ENCODE results near the gene RINL. TPM values are rescaled to one million over a fixed set of nuclear protein-coding genes. Genes with fewer than 3 reads are reported as not detected.
"Not testable (repeated sequence)": the region's sequence is repeated elsewhere in the genome, so short reads cannot be mapped to it uniquely, and the experiment has no call there.

RINL gene
- total and polyA plus RNA-seq, 2 donors = 3.3 to 6.7 TPM

DNA sequence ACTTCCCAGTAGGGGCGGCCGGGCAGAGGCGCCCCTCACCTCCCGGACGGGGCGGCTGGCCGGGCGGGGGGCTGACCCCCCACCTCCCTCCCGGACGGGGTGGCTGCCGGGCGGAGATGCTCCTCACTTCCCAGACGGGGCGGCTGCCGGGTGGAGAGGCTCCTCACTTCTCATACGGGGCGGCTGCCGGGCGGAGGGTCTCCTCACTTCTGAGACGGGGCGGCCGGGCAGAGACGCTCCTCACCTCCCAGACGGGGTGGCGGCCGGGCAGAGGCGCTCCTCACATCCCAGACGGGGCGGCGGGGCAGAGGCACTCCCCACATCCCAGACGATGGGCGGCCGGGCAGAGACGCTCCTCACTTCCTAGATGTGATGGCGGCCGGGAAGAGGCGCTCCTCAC lies 22.3 kb downstream of the RINL start:
- H3K4me1 ChIP-seq (ENCODE audit: insufficient read depth); H3K27ac ChIP-seq (ENCODE audit: low read depth); H3K36me3 ChIP-seq (ENCODE audit: insufficient read depth); H3K4me3 ChIP-seq (ENCODE audit: low read depth, low read length); DNase-seq (ENCODE audit: extremely low spot score): not testable (repeated sequence)
- WGBS = 78% methylated on average over 22 of the region's 37 CpGs

- not testable (repeated sequence) for H3K4me3 ChIP-seq (ENCODE audit: low read depth, low read length); H3K27ac ChIP-seq (ENCODE audit: low read depth); H3K36me3 ChIP-seq (ENCODE audit: insufficient read depth); DNase-seq (ENCODE audit: extremely low spot score); H3K4me1 ChIP-seq (ENCODE audit: insufficient read depth)
- WGBS = 73% methylated on average over 3 of the region's 3 CpGs
These were observed 23.1 kb downstream of the RINL start for GRCh38 chr19:38854961-38855360.

DNA sequence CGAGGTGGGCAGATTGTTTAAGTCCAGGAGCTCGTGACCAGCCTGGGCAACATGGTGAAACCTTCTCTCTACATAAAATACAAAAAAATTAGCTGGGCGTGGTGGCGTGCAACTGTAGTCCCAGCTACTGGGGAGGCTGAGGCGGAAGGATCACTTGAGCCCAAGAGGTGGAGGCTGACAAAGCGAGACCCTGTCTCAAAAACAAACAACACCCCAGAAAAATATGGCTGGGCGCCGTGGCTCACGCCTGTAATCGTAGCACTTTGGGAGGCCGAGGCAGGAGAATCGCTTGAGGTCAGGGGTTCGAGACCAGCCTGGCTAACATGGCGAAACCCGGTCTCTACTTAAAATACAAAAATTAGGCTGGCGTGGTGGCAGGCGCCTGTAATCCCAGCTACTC lies 24.9 kb downstream of the RINL start:
- Histone ChIP-seq H3K4me3 (ENCODE audit: low read depth, low read length) (no peak overlapping the region), H3K27ac (ENCODE audit: low read depth) (no peak overlapping the region), H3K4me1 (ENCODE audit: insufficient read depth) (no peaks in the 10 kb centered on the region), H3K36me3 (ENCODE audit: insufficient read depth) (no peaks in the 10 kb centered on the region)
- no peak for DNase-seq (ENCODE audit: extremely low spot score)
- 90% methylated on average over 17 of the region's 17 CpGs for WGBS

DNA sequence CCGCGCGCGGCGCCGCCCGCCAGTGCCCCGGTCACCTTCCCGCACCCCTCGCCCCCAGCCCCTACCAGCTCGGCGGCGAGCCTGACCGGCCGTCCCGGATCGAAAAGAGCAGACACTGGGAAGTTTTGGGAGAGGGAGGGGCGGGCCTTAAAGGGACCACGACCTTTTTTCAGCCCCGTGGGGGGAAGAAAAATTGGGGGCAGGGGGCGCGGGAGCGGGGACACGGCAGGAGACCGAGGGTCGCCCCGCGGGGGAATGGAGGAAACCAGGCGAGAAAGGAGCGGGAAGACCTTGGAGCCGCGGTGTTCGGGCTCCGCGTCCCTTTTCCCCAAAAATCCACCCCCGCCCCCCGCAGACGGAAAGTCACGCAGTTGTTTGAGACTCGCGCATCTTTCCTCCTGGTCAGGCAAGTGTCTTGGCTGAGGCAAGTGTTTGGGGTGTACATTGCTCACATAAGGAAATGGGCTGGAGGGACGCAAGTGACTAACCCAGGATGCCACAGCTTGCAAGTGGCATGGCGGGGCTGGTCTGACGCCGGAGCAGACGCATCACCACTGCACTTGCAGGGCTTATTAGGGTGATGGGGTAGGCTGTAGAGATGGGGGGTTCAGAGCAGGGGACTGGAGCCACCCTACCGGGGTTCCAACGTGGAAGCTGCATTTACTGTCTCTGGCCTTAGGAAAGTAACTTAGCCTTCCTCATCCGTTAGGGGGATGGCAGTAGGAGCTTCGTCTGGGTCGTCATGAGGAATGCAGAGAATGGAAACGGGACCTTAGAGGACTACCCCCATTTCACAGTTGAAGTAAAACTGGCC lies 25.6 kb downstream of the RINL start:
- Histone ChIP-seq H3K27ac (ENCODE audit: low read depth) (peak overlapping the region; percentile 97), H3K4me1 (ENCODE audit: insufficient read depth) (no peaks in the 10 kb centered on the region), H3K36me3 (ENCODE audit: insufficient read depth) (no peaks in the 10 kb centered on the region), H3K4me3 (ENCODE audit: low read depth, low read length) (peak overlapping the region; percentile 86)
- under 1% methylated on average over 52 of the region's 52 CpGs for WGBS
- DNase-seq (ENCODE audit: extremely low spot score) = no peak

DNA sequence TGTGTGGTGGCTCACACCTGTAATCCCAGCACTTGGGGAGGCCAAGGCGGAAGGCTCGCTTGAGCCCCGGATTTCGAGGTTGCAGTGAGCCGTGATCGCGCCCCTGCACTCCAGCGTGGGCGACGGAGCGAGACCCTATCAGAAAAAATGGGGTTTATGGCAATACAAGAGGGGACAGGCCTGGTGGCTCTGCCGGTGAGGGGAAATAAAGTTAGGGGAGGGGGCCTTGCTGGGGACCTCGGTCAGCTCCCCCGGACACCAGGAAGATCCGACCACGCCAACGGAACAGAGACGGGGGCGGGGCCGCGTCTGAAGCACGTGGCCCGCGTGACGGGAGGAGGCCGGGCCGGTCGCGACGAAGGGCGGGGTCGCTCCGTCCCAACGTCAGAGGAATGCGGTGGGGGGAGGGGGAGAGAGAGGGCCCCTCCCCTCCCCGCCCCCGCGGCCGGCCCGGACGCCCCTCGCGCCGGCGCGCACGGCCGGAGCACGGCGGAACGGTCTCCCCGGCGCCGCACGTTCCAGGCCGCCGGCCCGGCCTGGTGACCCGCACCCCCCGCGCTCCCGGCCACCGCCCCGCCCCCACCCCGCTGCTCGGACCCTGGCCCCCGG lies 26.3 kb downstream of the RINL start:
- DNase-seq (ENCODE audit: extremely low spot score) = peak; percentile 69
- H3K36me3 ChIP-seq (ENCODE audit: insufficient read depth) = peaks cover 2% of the 10 kb centered on the region
- WGBS = under 1% methylated on average over 67 of the region's 67 CpGs
- no peaks in the 10 kb centered on the region for H3K4me1 ChIP-seq (ENCODE audit: insufficient read depth)
- H3K4me3 ChIP-seq (ENCODE audit: low read depth, low read length) = peak overlapping the region; percentile 86
- peak overlapping the region; percentile 97 for H3K27ac ChIP-seq (ENCODE audit: low read depth)

DNA sequence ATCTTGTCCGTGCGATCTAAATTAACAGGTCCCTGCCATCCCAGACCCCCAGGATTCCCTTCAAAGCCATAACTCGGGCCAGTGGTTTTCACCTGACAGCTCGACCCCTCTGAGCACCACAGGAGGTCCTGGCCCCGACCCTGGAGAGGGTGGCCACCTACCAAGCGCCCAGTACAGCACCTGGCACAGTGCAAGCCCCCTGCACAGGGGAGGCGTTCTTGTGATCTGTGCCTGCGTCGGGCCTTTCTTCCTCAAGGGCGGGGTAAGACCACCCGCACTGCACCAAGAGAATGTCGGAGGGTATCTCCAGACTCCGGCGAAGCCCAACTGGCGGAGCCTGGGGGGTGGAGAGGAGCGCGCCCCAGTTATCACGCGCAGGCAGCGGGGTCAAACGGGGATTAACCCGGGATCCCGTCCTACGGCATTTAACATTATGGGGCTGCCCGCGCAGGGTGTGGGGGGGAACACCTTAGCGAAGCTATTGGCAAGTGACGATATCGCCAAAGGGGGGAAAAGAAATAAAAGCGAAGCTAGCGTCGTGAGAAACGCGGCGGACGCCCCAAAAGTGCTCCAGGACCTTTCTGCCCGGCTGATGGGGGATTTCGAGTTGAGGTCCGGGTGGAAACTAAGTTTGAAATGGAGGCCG lies 27.0 kb downstream of the RINL start:
- Histone ChIP-seq H3K4me3 (ENCODE audit: low read depth, low read length) (peak overlapping the region; percentile 86), H3K27ac (ENCODE audit: low read depth) (peak overlapping the region; percentile 95), H3K4me1 (ENCODE audit: insufficient read depth) (no peaks in the 10 kb centered on the region), H3K36me3 (ENCODE audit: insufficient read depth) (peaks cover 4% of the 10 kb centered on the region)
- DNase-seq (ENCODE audit: extremely low spot score) = no peak
- WGBS = 1% methylated on average over 40 of the region's 40 CpGs

- WGBS = under 1% methylated on average over 26 of the region's 26 CpGs
- Histone ChIP-seq H3K4me1 (ENCODE audit: insufficient read depth) (no peaks in the 10 kb centered on the region), H3K4me3 (ENCODE audit: low read depth, low read length) (peak overlapping the region; percentile 86), H3K27ac (ENCODE audit: low read depth) (peak overlapping the region; percentile 95), H3K36me3 (ENCODE audit: insufficient read depth) (peaks cover 5% of the 10 kb centered on the region)
- no peak for DNase-seq (ENCODE audit: extremely low spot score)
These were observed 27.6 kb downstream of the RINL start for GRCh38 chr19:38850436-38850975.

DNA sequence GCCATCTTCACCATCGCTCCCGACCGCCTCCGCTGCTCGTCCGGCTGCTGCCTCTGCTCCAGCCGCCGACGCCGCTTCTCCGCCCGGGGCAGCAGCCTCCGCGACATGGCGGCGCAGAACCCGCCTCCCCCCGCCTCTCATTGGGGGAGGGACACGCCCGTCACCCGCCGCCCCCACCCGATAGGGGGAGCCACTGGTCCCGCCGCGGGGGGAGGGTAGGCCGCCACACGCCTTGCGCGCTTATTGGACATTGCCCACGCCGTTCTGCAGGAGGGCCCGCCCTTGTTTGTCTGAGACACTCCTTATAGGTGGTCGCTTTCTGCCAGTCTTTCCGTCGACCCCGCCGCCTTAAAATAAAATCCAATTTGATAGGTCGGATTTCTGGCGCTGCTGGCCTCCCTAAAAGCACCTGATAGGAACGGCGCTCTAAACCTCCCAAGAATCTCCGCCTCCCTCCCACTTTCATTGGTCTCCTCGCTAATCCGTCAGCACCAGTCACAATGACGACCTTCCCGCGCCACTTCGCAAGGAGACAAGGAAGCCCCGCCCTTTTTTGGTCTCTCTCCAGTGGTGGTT lies 28.1 kb downstream of the RINL start, which contains the start of gene HNRNPL:
HNRNPL (minus strand) TSS at position 127 of the 576 bp plus-strand sequence; CDS start at position 107, 20 bp downstream.
- DNase-seq (ENCODE audit: extremely low spot score) = peak; percentile 100
- under 1% methylated on average over 50 of the region's 50 CpGs for WGBS
- Histone ChIP-seq H3K4me1 (ENCODE audit: insufficient read depth) (no peaks in the 10 kb centered on the region), H3K36me3 (ENCODE audit: insufficient read depth) (peaks cover 5% of the 10 kb centered on the region), H3K4me3 (ENCODE audit: low read depth, low read length) (peak within 1 kb of the TSS; percentile 90), H3K27ac (ENCODE audit: low read depth) (peak within 1 kb of the TSS; percentile 99)

DNA sequence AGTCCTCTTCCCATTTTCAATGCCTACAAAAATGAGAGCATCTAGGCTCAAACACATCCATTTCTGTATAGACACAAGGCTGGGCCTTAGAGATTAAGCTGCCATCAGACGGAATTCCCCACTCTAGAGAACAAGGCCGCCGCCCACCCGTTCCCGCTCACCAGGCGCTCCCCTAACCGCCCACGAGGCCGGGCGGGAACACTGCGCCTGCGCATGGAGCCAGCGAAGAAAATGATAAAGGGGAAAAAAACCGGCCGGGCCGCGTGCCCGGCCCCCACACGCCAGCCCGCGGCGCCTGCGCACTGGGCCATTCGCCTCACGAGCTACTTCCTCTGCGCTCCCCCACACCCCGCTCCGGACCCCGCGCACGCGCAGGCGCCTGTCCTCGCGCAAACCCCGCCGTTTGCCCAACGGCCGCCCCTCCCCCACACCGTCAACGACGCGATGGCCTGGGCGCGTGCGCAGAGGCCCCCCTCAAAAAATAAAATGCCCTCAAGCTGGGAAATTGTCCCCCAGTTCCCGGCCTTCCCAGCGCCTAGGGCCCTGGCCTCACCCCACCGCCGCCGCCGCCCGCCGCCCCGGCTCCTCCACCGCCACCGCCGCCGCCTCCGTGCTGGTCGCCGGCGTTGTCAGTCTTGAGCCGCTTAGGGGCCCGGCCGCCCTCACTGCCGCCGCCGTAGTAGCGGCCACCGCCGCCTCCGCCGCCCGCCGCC lies 28.8 kb downstream of the RINL start:
- under 1% methylated on average over 76 of the region's 76 CpGs for WGBS
- H3K27ac ChIP-seq (ENCODE audit: low read depth) = peak overlapping the region; percentile 99
- H3K4me1 ChIP-seq (ENCODE audit: insufficient read depth) = no peaks in the 10 kb centered on the region
- peak; percentile 89 for DNase-seq (ENCODE audit: extremely low spot score)
- H3K4me3 ChIP-seq (ENCODE audit: low read depth, low read length) = peak overlapping the region; percentile 90
- peaks cover 5% of the 10 kb centered on the region for H3K36me3 ChIP-seq (ENCODE audit: insufficient read depth)

DNA sequence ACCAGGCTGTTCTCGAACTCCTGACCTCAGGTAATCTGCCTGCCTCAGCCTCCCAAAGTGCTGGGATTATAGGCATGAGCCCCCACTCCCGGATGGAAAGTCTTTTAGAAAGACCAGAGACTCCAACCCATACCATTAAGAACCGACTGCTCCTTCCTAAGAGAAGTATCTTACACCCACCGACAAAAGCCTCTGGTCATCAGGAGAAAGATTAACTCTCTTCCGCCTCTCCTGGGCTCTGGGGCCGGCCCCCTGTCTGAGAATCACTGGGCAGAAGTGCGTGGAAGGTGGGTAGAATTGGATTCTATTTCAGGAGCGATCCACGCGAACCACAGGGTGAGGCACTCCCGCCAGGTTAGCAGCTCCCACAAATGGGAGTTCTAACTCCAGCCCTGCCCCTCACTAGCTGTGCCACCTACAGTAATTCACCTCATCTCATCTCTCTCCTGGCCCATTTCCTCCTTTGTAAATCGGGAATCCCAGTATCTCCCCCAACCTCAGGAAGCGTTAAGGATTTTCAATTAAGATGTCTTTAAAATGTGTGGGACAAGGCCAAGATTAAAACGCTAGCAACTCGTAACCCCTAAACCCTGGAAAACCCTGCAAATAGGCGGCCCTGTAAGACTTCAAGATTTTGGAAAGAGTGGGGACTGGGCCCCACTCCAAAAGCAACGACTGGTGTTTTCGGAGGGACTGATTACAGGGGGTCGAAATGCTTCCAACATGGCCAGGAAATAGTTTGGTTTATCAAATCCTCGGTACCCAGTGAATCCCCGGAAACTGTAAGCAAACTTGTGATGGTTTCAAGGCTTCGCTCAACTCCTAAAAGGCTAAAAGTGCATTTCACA lies 29.6 kb downstream of the RINL start:
- H3K36me3 ChIP-seq (ENCODE audit: insufficient read depth) = peaks cover 8% of the 10 kb centered on the region
- DNase-seq (ENCODE audit: extremely low spot score) = no peak
- WGBS = 18% methylated on average over 22 of the region's 22 CpGs
- H3K4me3 ChIP-seq (ENCODE audit: low read depth, low read length) = peak overlapping the region; percentile 90
- H3K4me1 ChIP-seq (ENCODE audit: insufficient read depth) = no peaks in the 10 kb centered on the region
- H3K27ac ChIP-seq (ENCODE audit: low read depth) = peak overlapping the region; percentile 27

- H3K4me1 ChIP-seq (ENCODE audit: insufficient read depth) = no peaks in the 10 kb centered on the region
- 68% methylated on average over 2 of the region's 2 CpGs for WGBS
- no peak overlapping the region for H3K27ac ChIP-seq (ENCODE audit: low read depth)
- peaks cover 12% of the 10 kb centered on the region for H3K36me3 ChIP-seq (ENCODE audit: insufficient read depth)
- H3K4me3 ChIP-seq (ENCODE audit: low read depth, low read length) = no peak overlapping the region
- no peak for DNase-seq (ENCODE audit: extremely low spot score)
These were observed 32.0 kb downstream of the RINL start for GRCh38 chr19:38846097-38846496.

DNA sequence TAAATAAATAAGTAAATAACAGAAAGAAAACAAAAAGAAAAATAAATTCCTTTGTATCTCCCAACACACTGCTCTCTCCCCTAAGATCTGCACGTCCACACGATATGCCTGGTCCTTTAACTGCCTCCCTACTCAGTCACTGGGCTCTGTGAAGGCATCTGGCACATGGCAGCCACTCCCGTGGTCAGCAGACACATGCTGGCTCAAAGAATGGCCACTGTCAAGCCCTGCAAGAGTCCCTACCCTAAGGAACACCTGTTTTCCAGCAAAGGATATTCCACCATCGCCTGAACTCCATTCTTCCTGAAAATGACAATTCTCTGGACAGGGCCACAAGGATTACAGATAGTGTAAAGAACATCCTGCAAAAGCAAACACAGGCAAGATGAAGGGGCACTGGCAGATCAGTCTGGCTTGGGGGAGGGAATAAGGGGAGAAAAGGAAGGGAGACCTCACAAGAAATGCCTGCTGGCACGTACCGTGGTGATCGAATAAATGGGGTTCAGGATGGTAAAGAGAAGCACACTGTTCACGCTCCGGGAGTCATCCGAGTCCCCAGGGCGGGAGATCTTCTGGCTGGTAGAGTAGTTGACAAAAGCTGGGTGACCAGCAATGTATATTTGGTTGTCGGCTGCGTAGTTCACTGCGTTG lies 32.6 kb downstream of the RINL start:
- Histone ChIP-seq H3K27ac (ENCODE audit: low read depth) (no peak overlapping the region), H3K4me3 (ENCODE audit: low read depth, low read length) (no peak overlapping the region), H3K36me3 (ENCODE audit: insufficient read depth) (peaks cover 15% of the 10 kb centered on the region), H3K4me1 (ENCODE audit: insufficient read depth) (no peaks in the 10 kb centered on the region)
- DNase-seq (ENCODE audit: extremely low spot score) = no peak
- WGBS = 92% methylated on average over 14 of the region's 14 CpGs
